SK-N-SH treated with all-trans-retinoic acid at 6 μM for 48 hours (cell line): ENCODE data around the gene CDC25C.

Experiments used
- ATAC-seq: fragments of 200-7000 bp; cut with Tn5 transposase; 3 replicates; pipeline ENCODE4 v1.9.1; 2020; ENCODE audit warnings: mild to moderate bottlenecking, moderate library complexity
- ARNTL ChIP-seq: fragments of 450-650 bp; formaldehyde crosslinking; IDR thresholded peaks from 2 replicates; pipeline ENCODE4 v1.5.0; 2020; ENCODE audit warnings: low read depth, mild to moderate bottlenecking, moderate library complexity, borderline replicate concordance
- BACH2 ChIP-seq: fragments of 250-450 bp; sonication (Bioruptor Pico); IDR thresholded peaks from 2 replicates; pipeline ENCODE4 v1.9.0; 2021; ENCODE audit warnings: mild to moderate bottlenecking, borderline replicate concordance
- CSDC2 ChIP-seq: fragments of 250-450 bp; sonication (Bioruptor Pico); IDR thresholded peaks from 2 replicates; pipeline ENCODE4 v1.5.0; 2020; ENCODE audit warnings: mild to moderate bottlenecking, moderate library complexity
- ESRRG ChIP-seq: fragments of 250-450 bp; sonication (Bioruptor Pico); IDR thresholded peaks from 2 replicates; pipeline ENCODE4 v1.6.1; 2021; ENCODE audit warnings: mild to moderate bottlenecking
- GLIS3 ChIP-seq: fragments of 250-450 bp; sonication (Bioruptor Pico); IDR thresholded peaks from 2 replicates; pipeline ENCODE4 v1.5.0; 2020; ENCODE audit warnings: mild to moderate bottlenecking, moderate library complexity
- ISL1 ChIP-seq: fragments of 250-450 bp; sonication (Bioruptor Pico); IDR thresholded peaks from 2 replicates; pipeline ENCODE4 v2.1.2; 2022; ENCODE audit warnings: mild to moderate bottlenecking, moderate library complexity
- OSR1 ChIP-seq: fragments of 250-450 bp; sonication (Bioruptor Pico); IDR thresholded peaks from 2 replicates; pipeline ENCODE4 v1.8.0; 2022; ENCODE audit warnings: moderate library complexity, mild to moderate bottlenecking, inconsistent platforms
- PPARA ChIP-seq: fragments of 250-450 bp; sonication (Bioruptor Pico); IDR thresholded peaks from 2 replicates; pipeline ENCODE4 v1.5.0; 2020; ENCODE audit warnings: mild to moderate bottlenecking, borderline replicate concordance
- RARB ChIP-seq: fragments of 250-450 bp; sonication (Bioruptor Pico); IDR thresholded peaks from 2 replicates; pipeline ENCODE4 v1.8.0; 2021; ENCODE audit warnings: mild to moderate bottlenecking, moderate library complexity
- SNAI2 ChIP-seq: fragments of 250-450 bp; sonication (Bioruptor Pico); IDR thresholded peaks from 2 replicates; pipeline ENCODE4 v1.5.0; 2020; ENCODE audit warnings: mild to moderate bottlenecking, moderate library complexity
- TCF4 ChIP-seq: fragments of 250-450 bp; sonication (Bioruptor Pico); IDR thresholded peaks from 2 replicates; pipeline ENCODE4 v1.8.0; 2021; ENCODE audit warnings: mild to moderate bottlenecking, moderate library complexity, borderline replicate concordance
- TOX ChIP-seq: fragments of 250-450 bp; sonication (Bioruptor Pico); IDR thresholded peaks from 2 replicates; pipeline ENCODE4 v1.8.0; 2021; ENCODE audit warnings: mild to moderate bottlenecking, moderate library complexity, borderline replicate concordance
- ZC3H10 ChIP-seq: fragments of 250-450 bp; sonication (Bioruptor Pico); IDR thresholded peaks from 2 replicates; pipeline ENCODE4 v1.5.1; 2021; ENCODE audit warnings: mild to moderate bottlenecking, moderate library complexity
- ZFP3 ChIP-seq: fragments of 250-450 bp; sonication (Bioruptor Pico); IDR thresholded peaks from 2 replicates; pipeline ENCODE4 v1.5.0; 2020; ENCODE audit warnings: mild to moderate bottlenecking, moderate library complexity
- ZFP30 ChIP-seq: fragments of 450-650 bp; formaldehyde crosslinking; IDR thresholded peaks from 2 replicates; pipeline ENCODE4 v1.5.0; 2022; ENCODE audit warnings: mild to moderate bottlenecking, moderate library complexity
- ZNF565 ChIP-seq: fragments of 450-650 bp; formaldehyde crosslinking; conservative IDR thresholded peaks from 2 replicates; pipeline ENCODE4 v1.5.0; 2020; ENCODE audit warnings: low read depth, mild to moderate bottlenecking, moderate library complexity
- TF ChIP-seq, protein P1 (sequence below): fragments of 250-450 bp; sonication (Bioruptor Pico); IDR thresholded peaks from 2 replicates; pipeline ENCODE4 v1.5.1; 2020; ENCODE audit warnings: low read depth, mild to moderate bottlenecking, moderate library complexity
- TF ChIP-seq, protein P2 (sequence below): fragments of 250-450 bp; sonication (Bioruptor Pico); IDR thresholded peaks from 2 replicates; pipeline ENCODE4 v1.8.0; 2020; ENCODE audit warnings: mild to moderate bottlenecking, moderate library complexity, borderline replicate concordance
- TF ChIP-seq, protein P3 (sequence below): fragments of 250-450 bp; sonication (Bioruptor Pico); IDR thresholded peaks from 2 replicates; pipeline ENCODE4 v1.8.0; 2021; ENCODE audit warnings: low read depth, mild to moderate bottlenecking, moderate library complexity, borderline replicate concordance
- TF ChIP-seq, protein P4 (sequence below): fragments of 250-450 bp; sonication (Bioruptor Pico); IDR thresholded peaks from 2 replicates; pipeline ENCODE4 v1.5.0; 2020; ENCODE audit warnings: mild to moderate bottlenecking, moderate library complexity

The CDC25C gene

DNA sequence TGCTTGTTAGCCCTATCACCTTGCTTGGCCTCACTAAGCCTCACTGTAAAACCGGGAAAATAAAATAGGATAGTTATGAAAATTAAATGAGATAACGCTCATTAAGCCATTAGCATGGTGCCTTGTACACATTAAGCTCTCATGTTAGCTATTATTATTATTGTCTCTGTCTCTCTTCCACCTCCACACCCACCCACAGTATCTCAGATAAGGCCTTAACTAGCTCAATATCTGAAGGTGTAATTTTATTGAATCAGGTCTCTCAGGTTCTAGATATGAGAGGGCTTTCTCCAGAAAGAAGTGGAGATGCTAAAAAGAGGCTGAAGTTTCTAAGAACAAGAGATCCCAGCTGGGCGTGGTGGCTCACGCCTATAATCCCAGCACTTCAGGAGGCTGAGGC is 84.8 kb downstream of the CDC25C start (continued):
- TF ChIP-seq ZNF565 (CRISPR knock-in tag) (no peak), SNAI2 (no peak)
- TF ChIP-seq, protein P1, sequence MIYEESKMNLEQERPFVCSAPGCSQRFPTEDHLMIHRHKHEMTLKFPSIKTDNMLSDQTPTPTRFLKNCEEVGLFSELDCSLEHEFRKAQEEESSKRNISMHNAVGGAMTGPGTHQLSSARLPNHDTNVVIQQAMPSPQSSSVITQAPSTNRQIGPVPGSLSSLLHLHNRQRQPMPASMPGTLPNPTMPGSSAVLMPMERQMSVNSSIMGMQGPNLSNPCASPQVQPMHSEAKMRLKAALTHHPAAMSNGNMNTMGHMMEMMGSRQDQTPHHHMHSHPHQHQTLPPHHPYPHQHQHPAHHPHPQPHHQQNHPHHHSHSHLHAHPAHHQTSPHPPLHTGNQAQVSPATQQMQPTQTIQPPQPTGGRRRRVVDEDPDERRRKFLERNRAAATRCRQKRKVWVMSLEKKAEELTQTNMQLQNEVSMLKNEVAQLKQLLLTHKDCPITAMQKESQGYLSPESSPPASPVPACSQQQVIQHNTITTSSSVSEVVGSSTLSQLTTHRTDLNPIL (CRISPR knock-in tag), result no peak

DNA sequence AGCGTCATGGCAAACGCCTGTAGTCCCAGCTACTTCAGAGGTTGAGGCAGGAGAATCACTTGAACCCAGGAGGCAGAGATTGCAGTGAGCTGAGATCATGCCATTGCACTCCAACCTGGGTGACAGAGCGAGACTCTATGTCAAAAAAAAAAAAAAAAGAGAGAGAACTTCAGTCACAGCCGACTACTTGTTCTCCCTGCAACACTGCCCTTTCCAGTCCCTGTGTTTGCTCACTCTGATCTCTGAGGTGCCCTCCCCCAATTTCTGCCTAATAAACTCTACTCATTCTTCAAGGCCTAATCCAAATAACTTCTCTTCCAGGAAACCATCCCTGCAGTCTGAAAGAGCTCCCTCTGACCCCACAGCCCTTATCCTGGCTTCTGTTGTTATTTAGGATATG is 85.3 kb downstream of the CDC25C start:
- TF ChIP-seq RARB (no peak), TCF4 (no peak), PPARA (CRISPR knock-in tag) (no peak), ZNF565 (CRISPR knock-in tag) (no peak), ZC3H10 (CRISPR knock-in tag) (no peak), ZFP30 (CRISPR knock-in tag) (no peak), ESRRG (CRISPR knock-in tag) (no peak)
- TF ChIP-seq, protein P2, sequence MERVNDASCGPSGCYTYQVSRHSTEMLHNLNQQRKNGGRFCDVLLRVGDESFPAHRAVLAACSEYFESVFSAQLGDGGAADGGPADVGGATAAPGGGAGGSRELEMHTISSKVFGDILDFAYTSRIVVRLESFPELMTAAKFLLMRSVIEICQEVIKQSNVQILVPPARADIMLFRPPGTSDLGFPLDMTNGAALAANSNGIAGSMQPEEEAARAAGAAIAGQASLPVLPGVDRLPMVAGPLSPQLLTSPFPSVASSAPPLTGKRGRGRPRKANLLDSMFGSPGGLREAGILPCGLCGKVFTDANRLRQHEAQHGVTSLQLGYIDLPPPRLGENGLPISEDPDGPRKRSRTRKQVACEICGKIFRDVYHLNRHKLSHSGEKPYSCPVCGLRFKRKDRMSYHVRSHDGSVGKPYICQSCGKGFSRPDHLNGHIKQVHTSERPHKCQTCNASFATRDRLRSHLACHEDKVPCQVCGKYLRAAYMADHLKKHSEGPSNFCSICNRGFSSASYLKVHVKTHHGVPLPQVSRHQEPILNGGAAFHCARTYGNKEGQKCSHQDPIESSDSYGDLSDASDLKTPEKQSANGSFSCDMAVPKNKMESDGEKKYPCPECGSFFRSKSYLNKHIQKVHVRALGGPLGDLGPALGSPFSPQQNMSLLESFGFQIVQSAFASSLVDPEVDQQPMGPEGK (CRISPR knock-in tag), result no peak
- TF ChIP-seq, protein P3, sequence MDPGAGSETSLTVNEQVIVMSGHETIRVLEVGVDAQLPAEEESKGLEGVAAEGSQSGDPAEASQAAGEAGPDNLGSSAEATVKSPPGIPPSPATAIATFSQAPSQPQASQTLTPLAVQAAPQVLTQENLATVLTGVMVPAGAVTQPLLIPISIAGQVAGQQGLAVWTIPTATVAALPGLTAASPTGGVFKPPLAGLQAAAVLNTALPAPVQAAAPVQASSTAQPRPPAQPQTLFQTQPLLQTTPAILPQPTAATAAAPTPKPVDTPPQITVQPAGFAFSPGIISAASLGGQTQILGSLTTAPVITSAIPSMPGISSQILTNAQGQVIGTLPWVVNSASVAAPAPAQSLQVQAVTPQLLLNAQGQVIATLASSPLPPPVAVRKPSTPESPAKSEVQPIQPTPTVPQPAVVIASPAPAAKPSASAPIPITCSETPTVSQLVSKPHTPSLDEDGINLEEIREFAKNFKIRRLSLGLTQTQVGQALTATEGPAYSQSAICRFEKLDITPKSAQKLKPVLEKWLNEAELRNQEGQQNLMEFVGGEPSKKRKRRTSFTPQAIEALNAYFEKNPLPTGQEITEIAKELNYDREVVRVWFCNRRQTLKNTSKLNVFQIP (CRISPR knock-in tag), result no peak
- ATAC-seq, result no peak

DNA sequence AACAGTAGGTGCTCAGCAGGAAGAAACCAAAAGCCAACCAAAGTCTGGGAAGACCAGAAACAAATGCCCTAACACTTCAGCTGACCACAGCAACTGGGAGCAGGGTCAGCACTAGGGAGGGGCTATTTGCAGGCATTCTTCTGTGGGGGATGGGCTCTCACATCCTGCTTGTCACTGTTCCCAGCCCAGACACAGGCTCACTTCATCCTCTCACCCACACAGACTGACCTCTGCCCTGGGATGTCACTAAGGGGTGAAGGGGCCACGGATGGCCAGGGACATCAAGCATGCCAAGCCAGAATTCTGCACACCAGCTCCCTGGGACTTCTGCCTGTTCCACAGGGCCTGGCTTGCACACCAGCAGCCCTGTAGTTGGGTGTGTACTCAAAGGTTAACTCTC is 85.9 kb downstream of the CDC25C start:
- TF ChIP-seq, protein P1 (CRISPR knock-in tag), result no peak
- TF ChIP-seq SNAI2 (no peak), RARB (no peak), CSDC2 (CRISPR knock-in tag) (no peak), ZFP3 (CRISPR knock-in tag) (no peak), ZFP30 (CRISPR knock-in tag) (no peak), ISL1 (CRISPR knock-in tag) (no peak), TCF4 (no peak), ARNTL (no peak), GLIS3 (CRISPR knock-in tag) (no peak), PPARA (CRISPR knock-in tag) (no peak), ZC3H10 (CRISPR knock-in tag) (no peak), TOX (CRISPR knock-in tag) (no peak), BACH2 (no peak), ESRRG (CRISPR knock-in tag) (no peak), OSR1 (CRISPR knock-in tag) (no peak)
- TF ChIP-seq, protein P2 (CRISPR knock-in tag), result no peak
- TF ChIP-seq, protein P3 (CRISPR knock-in tag), result no peak
- TF ChIP-seq, protein P4, sequence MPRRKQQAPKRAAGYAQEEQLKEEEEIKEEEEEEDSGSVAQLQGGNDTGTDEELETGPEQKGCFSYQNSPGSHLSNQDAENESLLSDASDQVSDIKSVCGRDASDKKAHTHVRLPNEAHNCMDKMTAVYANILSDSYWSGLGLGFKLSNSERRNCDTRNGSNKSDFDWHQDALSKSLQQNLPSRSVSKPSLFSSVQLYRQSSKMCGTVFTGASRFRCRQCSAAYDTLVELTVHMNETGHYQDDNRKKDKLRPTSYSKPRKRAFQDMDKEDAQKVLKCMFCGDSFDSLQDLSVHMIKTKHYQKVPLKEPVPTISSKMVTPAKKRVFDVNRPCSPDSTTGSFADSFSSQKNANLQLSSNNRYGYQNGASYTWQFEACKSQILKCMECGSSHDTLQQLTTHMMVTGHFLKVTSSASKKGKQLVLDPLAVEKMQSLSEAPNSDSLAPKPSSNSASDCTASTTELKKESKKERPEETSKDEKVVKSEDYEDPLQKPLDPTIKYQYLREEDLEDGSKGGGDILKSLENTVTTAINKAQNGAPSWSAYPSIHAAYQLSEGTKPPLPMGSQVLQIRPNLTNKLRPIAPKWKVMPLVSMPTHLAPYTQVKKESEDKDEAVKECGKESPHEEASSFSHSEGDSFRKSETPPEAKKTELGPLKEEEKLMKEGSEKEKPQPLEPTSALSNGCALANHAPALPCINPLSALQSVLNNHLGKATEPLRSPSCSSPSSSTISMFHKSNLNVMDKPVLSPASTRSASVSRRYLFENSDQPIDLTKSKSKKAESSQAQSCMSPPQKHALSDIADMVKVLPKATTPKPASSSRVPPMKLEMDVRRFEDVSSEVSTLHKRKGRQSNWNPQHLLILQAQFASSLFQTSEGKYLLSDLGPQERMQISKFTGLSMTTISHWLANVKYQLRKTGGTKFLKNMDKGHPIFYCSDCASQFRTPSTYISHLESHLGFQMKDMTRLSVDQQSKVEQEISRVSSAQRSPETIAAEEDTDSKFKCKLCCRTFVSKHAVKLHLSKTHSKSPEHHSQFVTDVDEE, result no peak
- ATAC-seq, result no peak
